NCI-H1092 (cell line): ENCODE results near the gene SLCO2B1.

Source experiments
- DNase-seq: peaks from one replicate; lab custom pipeline; 2025; lab: John Stamatoyannopoulos, UW

The SLCO2B1 gene

DNA sequence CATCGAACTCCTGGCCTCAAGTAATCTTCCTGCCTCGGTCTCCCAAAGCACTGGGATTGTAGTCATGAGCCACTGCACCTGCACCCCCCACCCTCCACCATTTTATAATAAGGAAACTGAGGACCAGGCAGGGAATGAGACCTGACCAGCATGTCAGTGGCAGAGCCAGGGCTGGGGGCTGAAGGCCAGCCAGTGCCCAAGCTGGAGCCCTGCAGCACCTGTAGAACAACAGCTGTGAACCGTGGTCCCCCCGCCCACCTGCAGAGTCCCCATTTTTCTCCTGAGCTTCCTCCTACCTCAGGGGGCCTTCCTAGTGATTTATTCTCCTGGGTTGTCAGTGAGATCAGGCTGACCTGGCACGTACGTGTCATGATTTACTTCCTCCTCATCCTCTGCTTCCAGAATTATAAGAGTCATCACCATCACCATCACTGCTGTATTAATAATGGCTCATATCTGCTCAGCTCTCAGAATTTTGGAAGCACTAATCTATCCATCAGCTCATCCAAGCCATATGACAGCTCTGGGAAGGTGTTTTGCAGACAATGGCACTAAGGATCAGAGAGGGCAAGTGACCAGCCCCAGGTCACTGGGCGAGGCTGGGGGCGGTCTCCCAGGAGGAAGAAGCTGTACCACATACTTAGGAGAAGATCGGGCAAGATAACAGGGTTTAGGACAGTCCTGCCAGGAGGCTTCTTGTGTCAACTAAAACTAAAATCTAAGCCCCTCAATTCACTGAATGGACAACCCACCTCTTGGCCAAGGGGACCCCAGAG, 5.5 kb upstream of the SLCO2B1 start:
- DNase-seq: no peak

GRCh38 chr11:75145972-75146519, 4.9 kb upstream of the SLCO2B1 start:
- DNase-seq: no peak

DNA sequence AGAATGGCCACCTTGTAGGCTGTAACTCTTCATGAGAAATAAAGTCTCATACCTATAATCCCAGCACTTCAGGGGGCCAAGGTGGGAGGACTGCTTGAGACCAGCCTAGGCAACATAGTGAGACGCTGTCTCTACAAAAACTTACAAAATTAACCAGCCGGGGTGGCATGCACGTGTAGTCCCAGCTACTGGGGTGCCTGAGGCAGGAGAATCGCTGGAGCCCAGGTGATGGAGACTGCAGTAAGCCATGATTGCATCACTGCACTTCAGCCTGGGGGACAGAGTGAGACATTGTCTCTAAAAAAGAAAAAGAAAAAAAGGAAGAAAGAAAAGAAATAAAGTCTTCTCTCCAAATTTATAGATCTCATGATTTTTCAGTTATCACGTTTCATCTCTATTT, 4.2 kb upstream of the SLCO2B1 start:
- DNase-seq: no peak

DNA sequence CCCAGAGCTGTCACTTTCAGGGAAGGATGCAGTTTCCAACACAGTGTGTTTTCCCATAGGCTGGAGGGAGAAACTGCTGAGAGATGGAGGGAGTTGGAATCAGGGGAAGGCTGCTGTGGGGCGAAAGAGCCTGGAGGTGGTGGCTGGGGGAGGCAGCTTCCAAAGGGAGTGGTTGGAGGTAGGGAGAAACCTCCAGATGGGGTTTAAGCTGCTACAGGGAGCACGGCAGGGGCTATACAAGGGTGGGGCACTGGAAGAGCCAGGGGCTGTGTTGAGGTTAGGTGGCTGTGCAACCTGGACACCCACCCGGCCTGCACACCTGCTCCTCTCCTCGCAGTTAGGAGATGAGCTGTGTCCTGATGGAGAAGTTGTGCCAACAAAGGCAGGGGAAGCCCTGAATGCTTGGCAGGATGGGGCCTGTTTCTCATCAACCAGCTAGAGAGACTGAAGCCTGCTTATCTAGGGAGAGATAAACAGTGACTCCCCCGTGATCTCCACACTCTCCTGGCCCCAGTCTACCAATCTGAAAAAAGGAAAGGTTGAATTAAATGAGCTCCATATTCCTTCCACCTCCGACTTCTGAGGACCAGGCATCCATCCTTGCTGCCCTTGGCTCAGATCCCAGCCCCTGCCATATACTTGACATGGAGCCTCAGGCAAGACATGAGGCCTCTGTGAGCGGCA, 3.6 kb upstream of the SLCO2B1 start:
- no peak for DNase-seq

- DNase-seq: no peak
Measured at GRCh38 chr11:75147875-75148263, 3.0 kb upstream of the SLCO2B1 start.

DNA sequence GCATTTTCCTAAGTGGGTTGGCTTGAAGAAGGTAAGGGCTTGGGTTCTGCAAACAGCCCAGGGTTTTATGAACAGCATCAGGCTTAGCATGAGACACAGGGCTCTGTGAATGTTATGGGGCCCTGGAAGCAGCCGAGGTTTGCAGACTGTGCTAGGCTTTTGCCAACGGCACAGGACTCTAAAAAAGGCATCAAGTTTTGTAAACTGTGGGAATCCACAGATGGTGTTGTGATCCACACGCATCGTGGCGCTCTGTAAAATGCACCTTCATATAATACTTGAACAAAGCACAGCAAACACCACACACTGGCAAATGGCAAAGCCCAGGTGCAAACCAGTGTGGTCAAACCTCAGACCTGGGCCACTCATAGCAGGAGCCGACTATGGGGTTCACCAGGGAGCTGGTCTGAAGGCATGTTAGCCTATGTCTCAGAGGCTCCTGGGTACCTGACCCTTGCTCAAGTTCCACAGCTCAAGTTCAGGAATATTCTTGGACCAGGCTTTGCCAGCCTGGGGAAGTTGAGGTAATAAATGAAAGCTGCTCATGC, 2.4 kb upstream of the SLCO2B1 start:
- no peak for DNase-seq

GRCh38 chr11:75149766-75150465, 991 bp upstream of the SLCO2B1 start:
- no peak for DNase-seq

GRCh38 chr11:75151346-75152047, 590 bp downstream of the SLCO2B1 start:
- DNase-seq: peak; percentile 44

GRCh38 chr11:75152090-75152489, 1.2 kb downstream of the SLCO2B1 start:
- DNase-seq: no peak

DNA sequence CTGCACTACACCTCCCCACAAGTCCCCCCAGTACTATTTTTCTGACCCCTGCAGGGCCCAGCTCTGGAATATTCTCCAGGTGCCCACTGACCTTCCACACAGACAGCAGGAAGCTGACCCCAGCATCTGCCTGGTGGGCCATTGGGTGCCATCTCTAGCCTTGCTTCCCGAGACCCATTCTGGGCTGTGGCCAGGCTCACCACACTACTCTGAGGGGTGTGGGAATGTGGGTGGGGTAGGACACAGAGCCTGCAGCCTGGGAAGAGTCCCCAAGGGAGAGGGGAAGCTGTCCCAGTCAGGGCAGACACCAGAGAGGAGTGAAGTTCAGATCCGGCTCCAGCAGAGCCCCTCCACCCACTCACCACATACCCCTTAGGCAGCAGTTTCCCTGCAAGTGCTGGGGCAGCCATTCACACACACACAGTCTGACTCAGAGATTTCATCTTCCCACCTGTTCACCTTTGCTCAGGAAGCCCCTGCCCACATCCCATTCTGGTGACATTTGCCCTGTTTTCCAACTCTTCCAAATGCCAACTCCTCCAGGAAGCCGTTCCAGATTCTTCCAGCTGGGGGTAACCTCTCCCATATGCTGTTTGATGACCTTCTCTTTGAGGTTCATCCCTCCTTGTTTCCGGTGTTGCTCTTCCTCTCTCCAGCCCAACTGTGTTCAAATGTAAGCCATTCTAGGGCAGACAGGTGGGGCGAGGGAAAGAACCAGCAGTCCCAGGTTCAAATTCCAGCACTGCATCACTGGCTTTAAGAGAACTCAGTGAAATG, 1.9 kb downstream of the SLCO2B1 start:
- no peak for DNase-seq

DNA sequence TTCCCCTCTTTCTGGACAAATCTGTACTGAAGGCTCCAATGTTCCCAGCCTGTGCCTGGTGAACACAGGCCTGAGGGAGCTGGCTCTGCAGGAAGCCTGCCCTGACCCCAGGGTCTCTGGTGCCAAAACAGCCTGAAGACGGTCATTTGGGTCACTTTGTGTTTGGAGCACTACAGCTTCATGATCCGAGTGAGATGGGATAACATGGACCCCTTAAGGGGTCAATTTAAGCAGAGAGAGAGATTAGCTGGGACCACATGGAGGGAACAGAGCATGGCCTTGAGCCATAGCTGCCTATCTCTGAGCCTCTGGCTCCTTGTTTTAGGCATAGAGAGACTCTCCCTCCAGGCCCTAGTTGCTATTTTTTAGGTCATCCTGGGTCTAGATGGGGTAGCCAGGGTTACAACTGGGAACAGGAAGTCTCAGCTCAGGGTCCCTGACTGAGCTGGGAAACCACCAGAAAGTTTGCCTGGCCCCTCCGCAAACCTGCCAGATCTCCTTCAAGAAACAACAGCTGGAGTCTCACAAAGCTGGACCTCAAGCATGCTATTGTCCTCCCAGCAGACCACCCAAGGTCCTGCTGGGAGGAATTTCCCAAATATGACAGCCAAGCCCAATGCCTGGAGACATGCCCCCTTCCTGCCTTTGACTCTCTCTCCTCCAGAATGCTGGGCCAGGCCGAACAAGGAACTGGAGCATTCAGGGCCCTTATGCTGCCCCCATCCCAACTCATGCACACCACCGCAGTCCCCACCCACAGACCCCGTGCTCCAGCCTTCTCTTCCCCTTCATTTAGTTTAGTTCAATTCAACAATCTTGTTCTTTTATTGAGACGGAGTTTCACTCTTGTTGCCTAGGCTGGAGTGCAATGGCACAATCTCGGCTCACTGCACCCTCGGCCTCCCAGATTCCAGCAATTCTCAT, 4.0 kb downstream of the SLCO2B1 start:
- DNase-seq: no peak

DNA sequence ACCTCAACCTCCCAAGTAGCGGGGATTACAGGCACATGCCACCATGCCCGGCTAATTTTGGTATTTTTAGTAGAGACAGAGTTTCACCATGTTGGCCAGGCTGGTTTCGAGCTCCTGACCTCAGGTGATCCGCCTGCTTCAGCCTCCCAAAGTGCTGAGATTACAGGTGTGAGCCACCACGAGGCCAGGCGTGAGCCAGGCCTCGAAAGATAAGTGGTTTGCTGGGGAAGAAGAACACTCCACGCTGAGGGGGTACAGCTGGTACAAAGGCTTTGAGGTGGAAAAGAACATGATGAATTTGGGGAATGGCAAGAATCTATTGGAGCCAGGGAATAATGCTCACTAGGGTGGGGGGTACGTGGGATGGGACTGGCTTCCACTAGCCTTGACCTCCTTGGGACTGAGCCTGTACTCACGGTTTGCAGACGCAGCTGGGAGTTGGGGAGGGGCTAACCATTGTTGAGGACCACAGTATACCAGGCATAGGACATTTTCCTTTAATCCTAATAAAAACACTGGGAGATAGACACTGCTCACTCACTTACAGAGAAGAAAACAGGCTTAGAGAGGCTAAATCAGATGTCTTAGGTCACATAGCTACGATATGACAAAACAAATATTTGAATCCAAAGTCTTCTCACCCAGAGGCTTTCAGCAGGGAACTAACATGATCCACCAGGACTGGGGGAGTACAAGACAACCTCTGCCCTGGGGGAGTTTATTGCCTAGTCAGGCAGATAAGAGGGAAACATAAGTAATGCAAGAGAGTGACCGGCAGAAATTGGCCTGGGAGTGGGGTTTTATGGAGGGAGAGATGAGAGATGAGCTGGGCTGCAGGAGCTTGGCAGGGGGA, 4.9 kb downstream of the SLCO2B1 start:
- DNase-seq: no peak

GRCh38 chr11:75158241-75158640, 7.3 kb downstream of the SLCO2B1 start:
- DNase-seq: no peak

DNA sequence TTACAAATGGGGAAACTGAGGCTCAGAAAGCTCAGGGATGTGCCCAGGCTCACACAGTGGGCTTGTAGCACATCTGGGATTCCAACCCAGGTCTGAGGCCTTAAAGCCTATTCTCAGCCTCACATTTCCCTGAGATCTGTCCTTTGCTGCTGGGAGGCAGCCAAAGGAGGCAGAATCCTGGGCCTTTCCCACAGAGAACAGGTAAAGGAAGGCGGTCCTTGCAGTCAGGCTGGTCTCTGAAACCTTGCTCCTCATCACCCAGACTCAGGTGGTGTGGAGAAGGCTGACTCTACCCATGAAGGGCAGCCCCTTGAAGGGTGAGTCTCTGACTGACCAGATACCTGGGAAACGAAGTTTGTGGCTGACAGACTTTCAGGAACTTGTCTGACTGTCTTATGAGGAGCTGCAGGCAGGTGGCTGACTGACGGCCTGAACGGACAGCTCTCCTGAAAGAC, 7.8 kb downstream of the SLCO2B1 start:
- no peak for DNase-seq

- no peak for DNase-seq
Measured at GRCh38 chr11:75159151-75159953, 8.4 kb downstream of the SLCO2B1 start.

GRCh38 chr11:75160220-75160757, 9.4 kb downstream of the SLCO2B1 start:
- no peak for DNase-seq

DNA sequence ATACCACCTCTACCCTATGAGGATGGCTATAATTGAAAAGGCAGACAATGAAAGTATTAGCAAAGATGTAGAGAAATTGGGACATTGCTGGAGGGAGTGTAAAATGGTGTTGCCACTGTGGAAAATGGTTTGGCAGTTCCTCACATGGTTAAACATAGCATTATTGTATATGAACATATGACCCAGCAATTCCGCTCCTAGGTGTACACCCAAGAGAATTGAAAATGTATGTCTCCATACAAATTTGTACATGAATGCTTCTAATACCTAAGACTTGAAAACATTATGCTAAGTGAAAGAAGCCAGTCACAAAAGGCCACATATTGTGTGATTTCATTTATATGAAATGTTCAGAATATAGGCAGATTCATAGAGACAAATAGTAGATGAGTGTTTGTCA, 10.0 kb downstream of the SLCO2B1 start:
- no peak for DNase-seq
